SH-SY5Y (cell line): ENCODE data around the gene CFAP20.

ENCODE experiments used
- GATA2 ChIP-seq: IDR thresholded peaks from 2 replicates; pipeline ENCODE4 v1.6.1; 2011; ENCODE audit warnings: mild to moderate bottlenecking, low read depth, low read length
- GATA3 ChIP-seq: IDR thresholded peaks from 2 replicates; pipeline ENCODE4 v1.6.1; 2011; ENCODE audit warnings: low read depth, mild to moderate bottlenecking, low read length, moderate library complexity

- no peak for TF ChIP-seq GATA3
- no peak for TF ChIP-seq GATA2
Measured at GRCh38 chr16:58099956-58100300, 29.3 kb downstream of the CFAP20 start.
